Esophagus squamous epithelium (tissue), 4 donors: Measurements from ENCODE around the gene HHEX.

ENCODE experiments used
- CTCF ChIP-seq, 6 experiments: fragments of 450-650 bp in 4 of 6; fragments of 200-600 bp in 2 of 6; sonication (generic) in 2 of 6; IDR thresholded peaks; one replicate each; pipeline ENCODE4 v1.5.1; 2016 to 2019; ENCODE audit warnings: antibody characterized with exemption in 6 of 6, mild to moderate bottlenecking in 4 of 6, moderate library complexity in 4 of 6
- POLR2A ChIP-seq, 4 donors: fragments of 450-650 bp; IDR thresholded peaks; one replicate each; pipeline ENCODE4 v1.6.1; 2017; ENCODE audit warnings: antibody characterized with exemption in 4 of 4, mild to moderate bottlenecking in 4 of 4, moderate library complexity in 3 of 4

DNA sequence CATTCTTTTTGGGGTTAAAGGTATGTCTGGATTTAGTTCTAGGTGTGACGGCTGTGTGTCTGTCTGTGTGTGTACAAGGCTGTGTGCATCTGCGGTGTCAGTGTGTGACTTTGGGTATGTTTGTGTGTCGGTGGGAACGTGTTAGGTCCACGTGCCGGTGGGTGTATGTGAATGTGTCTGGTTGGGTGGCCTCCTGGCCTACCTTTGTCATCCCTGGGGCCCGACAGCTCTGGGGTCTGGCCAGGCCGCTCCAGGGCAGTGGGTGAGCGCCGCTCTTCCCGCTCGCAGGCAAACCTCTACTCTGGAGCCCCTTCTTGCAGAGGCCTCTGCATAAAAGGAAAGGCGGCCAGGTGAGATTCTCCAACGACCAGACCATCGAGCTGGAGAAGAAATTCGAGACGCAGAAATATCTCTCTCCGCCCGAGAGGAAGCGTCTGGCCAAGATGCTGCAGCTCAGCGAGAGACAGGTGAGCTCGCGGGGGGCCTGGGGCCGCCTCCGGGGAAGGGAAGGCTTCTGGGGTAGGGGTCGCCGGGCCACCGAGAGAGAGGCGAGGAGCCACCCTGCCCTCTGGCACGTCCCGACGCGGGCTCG lies 2.4 kb downstream of the HHEX start:
- TF ChIP-seq POLR2A (IDR thresholded peaks at IDR 0.05): no peak
- no peak for TF ChIP-seq CTCF (IDR thresholded peaks at IDR 0.05)
